Lower leg skin (tissue), 3 donors: ENCODE results near the gene CTDSPL.

ENCODE experiments used
- POLR2A ChIP-seq, 2 donors: fragments of 450-650 bp; IDR thresholded peaks; one replicate each; pipeline ENCODE4 v1.6.1; 2016 to 2017; ENCODE audit warnings: antibody characterized with exemption in 2 of 2, mild to moderate bottlenecking in 1 of 2, moderate library complexity in 1 of 2
- TF ChIP-seq, protein P1 (sequence below), 3 donors: fragments of 450-650 bp; IDR thresholded peaks; one replicate each; pipeline ENCODE4 v1.5.1; 2016; ENCODE audit warnings: antibody characterized with exemption in 3 of 3, mild to moderate bottlenecking in 3 of 3, moderate library complexity in 2 of 3

DNA sequence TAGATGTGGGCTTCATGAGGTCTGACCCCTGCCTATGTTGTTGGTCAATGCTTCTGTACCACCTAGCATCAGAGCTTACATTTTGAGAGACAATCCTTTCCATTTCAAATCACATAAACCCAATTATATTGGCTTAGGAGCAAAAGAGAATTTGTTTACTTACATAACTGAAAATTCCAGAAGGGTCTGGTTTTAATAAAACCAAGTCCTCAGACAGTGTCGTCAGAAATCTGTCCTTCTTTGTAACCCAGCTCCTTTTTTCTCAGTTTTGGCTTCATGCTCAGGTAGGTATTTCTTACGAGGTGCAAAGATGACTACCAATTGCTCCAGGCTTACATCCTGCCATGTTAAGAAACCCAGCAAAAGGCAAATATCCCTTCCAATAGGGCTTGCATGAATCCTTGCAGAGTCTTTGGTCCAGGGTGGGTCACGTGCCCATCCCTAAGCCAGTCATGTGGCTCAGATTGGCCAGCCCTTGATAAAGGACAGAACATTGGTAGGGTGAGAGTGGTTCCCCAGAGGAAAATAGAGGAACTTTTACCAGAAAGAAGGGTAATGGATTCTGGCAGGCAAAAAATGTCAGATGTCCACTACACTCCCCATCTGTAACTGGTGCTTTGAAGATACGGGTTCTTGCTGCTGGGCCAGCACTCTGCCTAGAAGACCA lies 78.7 kb downstream of the CTDSPL start:
- TF ChIP-seq, protein P1, sequence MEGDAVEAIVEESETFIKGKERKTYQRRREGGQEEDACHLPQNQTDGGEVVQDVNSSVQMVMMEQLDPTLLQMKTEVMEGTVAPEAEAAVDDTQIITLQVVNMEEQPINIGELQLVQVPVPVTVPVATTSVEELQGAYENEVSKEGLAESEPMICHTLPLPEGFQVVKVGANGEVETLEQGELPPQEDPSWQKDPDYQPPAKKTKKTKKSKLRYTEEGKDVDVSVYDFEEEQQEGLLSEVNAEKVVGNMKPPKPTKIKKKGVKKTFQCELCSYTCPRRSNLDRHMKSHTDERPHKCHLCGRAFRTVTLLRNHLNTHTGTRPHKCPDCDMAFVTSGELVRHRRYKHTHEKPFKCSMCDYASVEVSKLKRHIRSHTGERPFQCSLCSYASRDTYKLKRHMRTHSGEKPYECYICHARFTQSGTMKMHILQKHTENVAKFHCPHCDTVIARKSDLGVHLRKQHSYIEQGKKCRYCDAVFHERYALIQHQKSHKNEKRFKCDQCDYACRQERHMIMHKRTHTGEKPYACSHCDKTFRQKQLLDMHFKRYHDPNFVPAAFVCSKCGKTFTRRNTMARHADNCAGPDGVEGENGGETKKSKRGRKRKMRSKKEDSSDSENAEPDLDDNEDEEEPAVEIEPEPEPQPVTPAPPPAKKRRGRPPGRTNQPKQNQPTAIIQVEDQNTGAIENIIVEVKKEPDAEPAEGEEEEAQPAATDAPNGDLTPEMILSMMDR (IDR thresholded peaks at IDR 0.05): no peak
- TF ChIP-seq POLR2A (IDR thresholded peaks at IDR 0.05): no peak
